Neural cell (in vitro differentiated cells): ENCODE results near the gene WASF3. TPM values are rescaled to one million over a fixed set of nuclear protein-coding genes. Genes with fewer than 3 reads are reported as not detected.

ENCODE experiments used
- H2AFZ ChIP-seq: fragments of 200-600, 300-800 bp; sonication (generic), shearing (Covaris generic); 2 replicates; pipeline ENCODE4 v1.6.0; 2014; ENCODE audit warnings: low read depth, mild to moderate bottlenecking, antibody characterized with exemption, low read length, moderate library complexity
- H3F3A ChIP-seq: fragments of 200-600 bp; shearing (Covaris generic); 2 replicates; pipeline ENCODE4 v1.6.1; 2016; ENCODE audit warnings: mild to moderate bottlenecking, moderate library complexity, mixed read lengths, antibody characterized with exemption, low read length; ENCODE audit not compliant: insufficient read depth, poor library complexity, severe bottlenecking
- H3K27ac ChIP-seq: fragments of 200-600, 300-800 bp; sonication (generic), shearing (Covaris generic); 2 replicates; pipeline ENCODE4 v1.5.1; 2014; ENCODE audit warnings: mild to moderate bottlenecking, low read length, moderate library complexity
- H3K27me3 ChIP-seq: fragments of 300-800, 200-600 bp; sonication (generic), shearing (Covaris generic); 2 replicates; pipeline ENCODE4 v1.6.0; 2014; ENCODE audit warnings: mild to moderate bottlenecking, low read depth, low read length, moderate library complexity; ENCODE audit not compliant: insufficient read depth
- H3K36me3 ChIP-seq: fragments of 300-800, 200-600 bp; sonication (generic), shearing (Covaris generic); 2 replicates; pipeline ENCODE4 v1.5.1; 2014; ENCODE audit warnings: mild to moderate bottlenecking, antibody characterized with exemption, low read length, moderate library complexity; ENCODE audit not compliant: insufficient read depth
- H3K4me2 ChIP-seq: fragments of 300-800, 200-600 bp; sonication (generic), shearing (Covaris generic); 2 replicates; pipeline ENCODE4 v1.6.0; 2014; ENCODE audit warnings: mild to moderate bottlenecking, low read length
- H3K4me3 ChIP-seq: fragments of 300-800, 200-600 bp; sonication (generic), shearing (Covaris generic); 2 replicates; pipeline ENCODE4 v1.5.1; 2014; ENCODE audit warnings: mild to moderate bottlenecking, low read length, moderate library complexity
- H3K79me2 ChIP-seq: fragments of 200-600 bp; shearing (Covaris generic); replicated peaks from 2 replicates; pipeline ENCODE4 v1.6.0; 2014; ENCODE audit warnings: mild to moderate bottlenecking, low read length, moderate library complexity; ENCODE audit not compliant: insufficient read depth
- H3K9ac ChIP-seq: fragments of 300-800, 200-600 bp; sonication (generic), shearing (Covaris generic); 2 replicates; pipeline ENCODE4 v1.6.1; 2016; ENCODE audit warnings: mild to moderate bottlenecking, low read length, mixed read lengths
- H3K9me2 ChIP-seq: fragments of 200-600 bp; shearing (Covaris generic); 2 replicates; pipeline ENCODE4 v1.6.1; 2016; ENCODE audit warnings: mild to moderate bottlenecking, low read length, mixed read lengths; ENCODE audit not compliant: insufficient read depth
- H3K9me3 ChIP-seq: fragments of 200-600, 300-800 bp; sonication (generic), shearing (Covaris generic); 2 replicates; pipeline ENCODE4 v1.6.1; 2016; ENCODE audit warnings: mild to moderate bottlenecking, mixed run types, low read length, moderate library complexity, mixed read lengths
- H4K20me1 ChIP-seq: fragments of 200-600 bp; shearing (Covaris generic); 2 replicates; pipeline ENCODE4 v1.6.1; 2016; ENCODE audit warnings: mild to moderate bottlenecking, mixed run types; ENCODE audit not compliant: insufficient read depth
- CTCF ChIP-seq: fragments of 450-650 bp; IDR thresholded peaks from 2 replicates; pipeline ENCODE4 v1.5.1; 2014; ENCODE audit warnings: antibody characterized with exemption, mild to moderate bottlenecking, moderate library complexity; ENCODE audit not compliant: poor library complexity, severe bottlenecking
- EP300 ChIP-seq: fragments of 450-650 bp; conservative IDR thresholded peaks from 2 replicates; pipeline ENCODE4 v1.6.1; 2014; ENCODE audit warnings: antibody characterized with exemption, mild to moderate bottlenecking, moderate library complexity; ENCODE audit not compliant: poor library complexity, severe bottlenecking
- EZH2 ChIP-seq: fragments of 200-600, 300-800 bp; shearing (Covaris generic), sonication (generic); IDR thresholded peaks from 2 replicates; pipeline ENCODE4 v1.6.1; 2014; ENCODE audit warnings: antibody characterized with exemption, low read length, borderline replicate concordance, mild to moderate bottlenecking; ENCODE audit not compliant: insufficient read depth, poor library complexity, severe bottlenecking
- MXI1 ChIP-seq: fragments of 450-650 bp; conservative IDR thresholded peaks from 2 replicates; pipeline ENCODE4 v1.6.1; 2014; ENCODE audit warnings: antibody characterized with exemption, mild to moderate bottlenecking; ENCODE audit not compliant: poor library complexity, severe bottlenecking
- POLR2AphosphoS5 ChIP-seq: IDR thresholded peaks from 2 replicates; pipeline ENCODE4 v1.6.1; 2012
- RAD21 ChIP-seq: fragments of 450-650 bp; conservative IDR thresholded peaks from 2 replicates; pipeline ENCODE4 v1.6.1; 2014; ENCODE audit warnings: antibody characterized with exemption, mild to moderate bottlenecking, moderate library complexity
- REST ChIP-seq: IDR thresholded peaks from 2 replicates; pipeline ENCODE4 v1.6.1; 2012; ENCODE audit warnings: borderline replicate concordance
- SMC3 ChIP-seq: fragments of 450-650 bp; conservative IDR thresholded peaks from 2 replicates; pipeline ENCODE4 v1.6.1; 2014; ENCODE audit warnings: antibody characterized with exemption, mild to moderate bottlenecking, moderate library complexity; ENCODE audit not compliant: poor library complexity
- TAF1 ChIP-seq: IDR thresholded peaks from 2 replicates; pipeline ENCODE4 v1.6.1; 2012; ENCODE audit warnings: low read depth
- polyA plus RNA-seq: library from polyadenylated mRNA; depleted of rRNA; stranded (reverse); fragments of >200 nt; gene quantifications from 2 replicates; pipeline ENCODE4 v1.2.3, GENCODE V29; 2014

The WASF3 gene
- polyA plus RNA-seq, 1 donor from 2014 or later, result 44.5 TPM

GRCh38 chr13:26587251-26587650 is 29.8 kb downstream of the WASF3 start (continued):
- TF ChIP-seq CTCF, result no peak
- no peak for TF ChIP-seq SMC3
- no peak for TF ChIP-seq TAF1
- TF ChIP-seq RAD21, result no peak

GRCh38 chr13:26589226-26589625 is 31.7 kb downstream of the WASF3 start:
- H2AFZ ChIP-seq, result no peak overlapping the region
- H3K9me3 ChIP-seq, result no peaks in the 10 kb centered on the region
- H3K9ac ChIP-seq, result no peak overlapping the region
- H3K4me3 ChIP-seq, result no peak overlapping the region
- H3K9me2 ChIP-seq, result no peaks in the 10 kb centered on the region
- TF ChIP-seq EP300 (no peak), TAF1 (no peak), CTCF (no peak), POLR2AphosphoS5 (no peak), MXI1 (no peak), EZH2 (no peak), RAD21 (no peak), REST (no peak), SMC3 (no peak)
- no peaks in the 10 kb centered on the region for H3F3A ChIP-seq
- H3K79me2 ChIP-seq, result peaks cover 76% of the 10 kb centered on the region
- H4K20me1 ChIP-seq, result no peaks in the 10 kb centered on the region
- no peak overlapping the region for H3K27ac ChIP-seq
- H3K4me2 ChIP-seq, result no peak overlapping the region
- no peaks in the 10 kb centered on the region for H3K36me3 ChIP-seq
- no peaks in the 10 kb centered on the region for H3K27me3 ChIP-seq

- Histone ChIP-seq H3K79me2 (peaks cover 72% of the 10 kb centered on the region), H3F3A (no peaks in the 10 kb centered on the region), H3K9me2 (no peaks in the 10 kb centered on the region), H3K4me3 (no peak overlapping the region), H3K9ac (no peak overlapping the region), H3K27me3 (no peaks in the 10 kb centered on the region), H3K9me3 (no peaks in the 10 kb centered on the region), H3K4me2 (no peak overlapping the region), H4K20me1 (no peaks in the 10 kb centered on the region), H2AFZ (no peak overlapping the region), H3K36me3 (no peaks in the 10 kb centered on the region), H3K27ac (no peak overlapping the region)
- no peak for TF ChIP-seq TAF1
- no peak for TF ChIP-seq REST
- TF ChIP-seq POLR2AphosphoS5, result no peak
- TF ChIP-seq CTCF, result no peak
- no peak for TF ChIP-seq SMC3
- no peak for TF ChIP-seq MXI1
- TF ChIP-seq EZH2, result no peak
- no peak for TF ChIP-seq RAD21
- no peak for TF ChIP-seq EP300
Observed at GRCh38 chr13:26589754-26590153, 32.3 kb downstream of the WASF3 start.
